Adrenal gland (tissue), 12 donors: ENCODE data around the gene SOCS3. TPM values are rescaled to one million over a fixed set of nuclear protein-coding genes. Genes with fewer than 3 reads are reported as not detected.

Experiments used
- DNase-seq, 7 donors: peaks; one replicate each; pipeline ENCODE4 v3.0.0-alpha.2; 2019 to 2020
- H3K27ac ChIP-seq, 5 donors: fragments of 200-600 bp; sonication (generic) in 4 of 5; 1 replicate in 3 of 5; 2 replicates in 2 of 5; pipeline versions ENCODE4 v1.5.1 to v1.8.0; 2016 to 2020; ENCODE audit warnings: mild to moderate bottlenecking in 1 of 5
- H3K27me3 ChIP-seq: fragments of 200-600 bp; 2 replicates; pipeline ENCODE4 v1.8.0; 2021
- H3K36me3 ChIP-seq, 2 donors: fragments of 200-600 bp; replicated peaks in 1 of 2; 1 replicate in 1 of 2; 2 replicates in 1 of 2; pipeline versions ENCODE4 v1.5.1 to v1.8.0; 2018 to 2022
- H3K4me1 ChIP-seq, 2 donors: fragments of 200-600 bp; replicated peaks in 1 of 2; 1 replicate in 1 of 2; 2 replicates in 1 of 2; pipeline versions ENCODE4 v1.5.1 to v1.8.0; 2018 to 2021
- H3K4me3 ChIP-seq, 4 donors: fragments of 200-600 bp; sonication (generic) in 3 of 4; one replicate each; pipeline ENCODE4 v1.5.1; 2016 to 2018
- H3K9me3 ChIP-seq, 3 donors: fragments of 200-600 bp; sonication (generic) in 1 of 3; replicated peaks in 1 of 3; 1 replicate in 2 of 3; 2 replicates in 1 of 3; pipeline versions ENCODE4 v1.5.1 to v1.8.0; 2016 to 2021
- POLR2A ChIP-seq, 2 donors: fragments of 450-650 bp; IDR thresholded peaks; one replicate each; pipeline ENCODE4 v1.6.1; 2017; ENCODE audit warnings: antibody characterized with exemption in 2 of 2, mild to moderate bottlenecking in 2 of 2, moderate library complexity in 1 of 2
- WGBS, 4 donors: extraction: QIAGEN DNeasy Blood & Tissue Kit in 2 of 4; methylation state at CpG; one replicate each; pipeline versions ENCODE4 v1.1.5 to v1.1.7; 2013 to 2017; 5-methylcytosine and 5-hydroxymethylcytosine counted together
- intact Hi-C, 2 donors: fragments of 100-400 bp; cut with DNase I; formaldehyde crosslinking; loops; one replicate each; pipeline versions ENCODE4 v1.14.1 to v1.15.0; 2022 to 2023
- polyA plus RNA-seq, 3 donors: library from polyadenylated mRNA; stranded (reverse); fragments of 200-250 nt in 2 of 3; fragments of 350-450 nt in 1 of 3; fragmentation: Illumina TruSeq in 1 of 3; extraction: RNeasy Lipid Tissue Mini Kit (QIAGEN cat#74804) in 1 of 3; gene quantifications; one replicate each; pipeline ENCODE4 v1.2.3, GENCODE V29; 2013 to 2014
- total RNA-seq, 9 donors: library from RNA; depleted of rRNA in 4 of 9; stranded (reverse); fragments of >200 nt in 4 of 9; fragments of 120-200 nt in 1 of 9; fragmentation: NEBNext Ultra II Directional in 1 of 9; extraction: Animal tissue kit (Norgen Biotek cat#: 25700) in 1 of 9; gene quantifications; one replicate each; pipeline versions ENCODE4 v1.1.0 to v1.2.4, GENCODE V29; 2013 to 2023
- TF ChIP-seq, protein P1 (sequence below), 6 experiments: fragments of 450-650 bp in 4 of 6; fragments of 200-600 bp in 2 of 6; sonication (generic) in 1 of 6; IDR thresholded peaks; 1 replicate in 5 of 6; 2 replicates in 1 of 6; pipeline versions ENCODE4 v1.5.1 to v1.8.0; 2016 to 2021; ENCODE audit warnings: antibody characterized with exemption in 6 of 6, mild to moderate bottlenecking in 2 of 6, moderate library complexity in 1 of 6
- donor health status: healthy with polysubstance abuse.
- donor health status: Bipolar disorder and iron deficiency.
- donor health status: DM: yes; HTN: yes; CAD: no.
- donor health status: DM: no; HTN: no; CAD: no.
- donor health status: DM: no; HTN: no; CAD: no.
- donor health status: DM: yes; HTN: yes; CAD: no.

Gene SOCS3
- total and polyA plus RNA-seq, 12 donors, result 2.4 to 114 (median 39.8) TPM

DNA sequence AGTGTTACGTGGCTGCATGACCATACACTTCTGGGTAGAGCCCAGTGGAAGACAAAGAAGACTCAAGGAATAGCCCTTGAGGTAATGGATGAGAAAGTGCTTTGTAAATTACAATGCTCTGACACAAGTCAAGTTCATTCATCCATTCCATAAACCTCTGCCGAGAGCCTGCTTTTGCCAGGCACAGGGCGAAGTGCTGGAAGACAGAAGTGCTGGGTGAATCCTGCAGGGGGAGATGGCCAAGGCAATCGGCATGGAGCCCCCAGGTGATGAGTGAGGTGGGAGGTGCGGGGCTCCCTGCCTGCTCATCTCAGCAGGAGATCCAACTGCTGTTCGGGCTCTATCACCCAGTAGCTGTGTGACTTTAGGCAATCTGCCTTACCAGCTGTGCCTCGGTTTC lies 2.8 kb upstream of the SOCS3 start:
- Histone ChIP-seq H3K27ac (no peak overlapping the region), H3K4me1 (peaks cover 10 to 18% of the 10 kb centered on the region in 2 donors), H3K4me3 (no peak overlapping the region), H3K9me3 (no peaks in the 10 kb centered on the region), H3K36me3 (peaks cover 0 to 12% of the 10 kb centered on the region in 2 donors), H3K27me3 (no peaks in the 10 kb centered on the region)
- no peak for TF ChIP-seq POLR2A (IDR thresholded peaks at IDR 0.05)
- TF ChIP-seq, protein P1, sequence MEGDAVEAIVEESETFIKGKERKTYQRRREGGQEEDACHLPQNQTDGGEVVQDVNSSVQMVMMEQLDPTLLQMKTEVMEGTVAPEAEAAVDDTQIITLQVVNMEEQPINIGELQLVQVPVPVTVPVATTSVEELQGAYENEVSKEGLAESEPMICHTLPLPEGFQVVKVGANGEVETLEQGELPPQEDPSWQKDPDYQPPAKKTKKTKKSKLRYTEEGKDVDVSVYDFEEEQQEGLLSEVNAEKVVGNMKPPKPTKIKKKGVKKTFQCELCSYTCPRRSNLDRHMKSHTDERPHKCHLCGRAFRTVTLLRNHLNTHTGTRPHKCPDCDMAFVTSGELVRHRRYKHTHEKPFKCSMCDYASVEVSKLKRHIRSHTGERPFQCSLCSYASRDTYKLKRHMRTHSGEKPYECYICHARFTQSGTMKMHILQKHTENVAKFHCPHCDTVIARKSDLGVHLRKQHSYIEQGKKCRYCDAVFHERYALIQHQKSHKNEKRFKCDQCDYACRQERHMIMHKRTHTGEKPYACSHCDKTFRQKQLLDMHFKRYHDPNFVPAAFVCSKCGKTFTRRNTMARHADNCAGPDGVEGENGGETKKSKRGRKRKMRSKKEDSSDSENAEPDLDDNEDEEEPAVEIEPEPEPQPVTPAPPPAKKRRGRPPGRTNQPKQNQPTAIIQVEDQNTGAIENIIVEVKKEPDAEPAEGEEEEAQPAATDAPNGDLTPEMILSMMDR (IDR thresholded peaks at IDR 0.05), result no peak
- no peak for DNase-seq
- 72 to 81% (median 74%) methylated on average over 5 to 7 of the region's 7 CpGs for WGBS, 4 donors
- intact Hi-C loops, result loop anchor here (5.0 kb wide), 2 partner anchors 60 to 70 kb away; no protein-coding TSS in a partner anchor

DNA sequence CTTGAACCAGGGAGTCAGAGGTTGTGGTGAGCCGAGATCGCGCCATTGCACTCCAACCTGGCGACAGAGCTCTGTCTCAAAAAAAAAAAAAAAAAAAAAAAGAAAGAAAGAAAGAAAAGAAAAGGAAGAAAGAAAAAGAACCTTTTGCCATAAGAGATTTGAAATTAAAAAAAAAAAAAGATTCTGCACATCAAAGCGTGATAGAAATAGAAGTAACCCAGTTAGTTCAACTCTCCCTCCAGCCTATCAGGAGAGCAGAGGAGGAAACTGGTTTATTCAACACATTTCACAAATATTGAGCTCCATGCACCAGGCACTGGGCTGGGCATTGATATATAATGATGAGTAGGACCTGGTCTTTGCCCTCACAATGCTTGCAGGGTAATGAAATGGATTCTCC lies 2.4 kb upstream of the SOCS3 start:
- Histone ChIP-seq H3K9me3 (no peaks in the 10 kb centered on the region), H3K4me3 (no peak overlapping the region), H3K4me1 (peaks cover 10 to 23% of the 10 kb centered on the region in 2 donors), H3K27me3 (no peaks in the 10 kb centered on the region), H3K36me3 (peaks cover 0 to 16% of the 10 kb centered on the region in 2 donors), H3K27ac (no peak overlapping the region)
- WGBS, 4 donors, result 94 to 98% (median 95%) methylated on average over 5 of the region's 5 CpGs
- no peak for DNase-seq
- TF ChIP-seq, protein P1 (IDR thresholded peaks at IDR 0.05), result no peak
- TF ChIP-seq POLR2A (IDR thresholded peaks at IDR 0.05), result no peak
- intact Hi-C loops, result loop anchor here (5.0 kb wide), 2 partner anchors 60 to 70 kb away; no protein-coding TSS in a partner anchor

DNA sequence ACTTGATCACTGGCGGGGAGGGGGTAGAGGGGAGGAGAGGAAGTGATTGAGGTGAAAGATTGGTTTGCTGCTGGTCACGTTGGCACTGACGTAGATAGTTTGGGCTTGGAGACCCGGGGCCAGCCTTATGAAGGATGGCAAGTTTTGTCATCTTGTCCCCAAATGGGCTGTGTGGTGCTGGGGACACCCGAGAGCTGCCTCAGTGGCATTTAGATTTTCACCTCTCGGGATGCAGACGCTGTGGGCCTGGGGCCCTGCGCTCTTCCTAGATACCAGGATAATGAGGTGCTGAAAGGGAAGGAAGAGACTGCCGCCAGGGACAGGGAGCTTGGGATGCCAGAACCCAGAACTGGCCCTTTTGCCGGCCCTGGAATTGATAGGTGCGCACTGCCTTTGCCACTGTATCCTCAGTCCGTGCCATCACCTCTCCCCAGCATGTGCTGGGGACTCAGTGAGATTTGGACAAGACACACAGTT lies 1.4 kb upstream of the SOCS3 start:
- H3K27me3 ChIP-seq, result no peaks in the 10 kb centered on the region
- H3K36me3 ChIP-seq, result peaks cover 0 to 22% of the 10 kb centered on the region in 2 donors
- H3K9me3 ChIP-seq, result no peaks in the 10 kb centered on the region
- H3K27ac ChIP-seq, result peak overlapping the region in 1 of 5 donors; percentile 95
- no peak overlapping the region for H3K4me3 ChIP-seq
- intact Hi-C loops, result loop anchor here (5.0 kb wide), 2 partner anchors 61 to 69 kb away; no protein-coding TSS in a partner anchor
- DNase-seq, result no peak
- WGBS, 4 donors, result 47 to 65% (median 56%) methylated on average over 8 to 12 of the region's 12 CpGs
- H3K4me1 ChIP-seq, result peaks cover 11 to 31% of the 10 kb centered on the region in 2 donors
- no peak for TF ChIP-seq POLR2A (IDR thresholded peaks at IDR 0.05)
- TF ChIP-seq, protein P1 (IDR thresholded peaks at IDR 0.05), result no peak

DNA sequence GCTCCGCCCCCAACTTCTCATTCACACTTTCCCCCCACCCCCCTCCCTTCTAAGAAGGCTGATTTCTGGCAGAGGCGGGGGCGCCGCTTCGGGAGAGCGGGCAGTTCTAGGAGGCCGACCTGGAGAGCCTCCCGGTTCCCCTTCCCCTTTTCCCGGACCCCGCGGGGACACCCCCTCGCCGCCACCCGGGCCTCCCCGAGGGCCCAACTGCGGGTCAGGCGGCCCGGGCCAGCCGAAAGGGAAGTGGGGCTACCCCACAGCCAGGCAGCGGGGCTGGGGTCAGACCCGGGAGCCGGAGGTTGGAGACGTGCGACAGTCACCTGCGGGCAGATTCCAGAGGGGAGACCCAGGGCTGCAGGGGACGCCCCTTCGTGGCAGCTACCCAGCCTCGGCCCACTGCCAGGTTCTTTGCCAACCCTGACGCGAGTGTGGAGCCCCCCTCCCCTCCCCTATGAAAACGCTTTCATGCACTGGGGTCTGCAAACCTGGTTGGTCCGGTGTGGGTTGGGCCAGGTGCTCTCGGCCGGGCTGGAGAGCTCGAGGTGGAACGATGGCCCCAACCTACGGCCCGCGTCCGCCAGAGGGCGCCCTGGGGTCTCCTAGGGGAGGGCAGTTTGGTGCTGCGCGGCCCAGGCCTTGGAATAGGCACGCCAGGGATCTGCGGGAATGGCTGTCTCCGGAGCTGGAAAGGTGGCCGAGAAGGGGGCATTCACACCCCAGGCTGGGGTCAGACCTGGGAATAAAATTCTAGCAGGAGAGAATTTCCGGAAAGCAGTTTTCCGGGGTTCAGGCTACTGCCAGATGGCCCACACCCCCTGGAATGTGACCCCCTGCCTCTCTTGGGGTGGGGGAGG lies 721 bp upstream of the SOCS3 start:
- 2 to 6% (median 3%) methylated on average over 2 to 49 of the region's 49 CpGs for WGBS, 4 donors
- Histone ChIP-seq H3K4me1 (peaks cover 14 to 35% of the 10 kb centered on the region in 2 donors), H3K27me3 (no peaks in the 10 kb centered on the region), H3K27ac (peak overlapping the region; percentile 69 to 95 (median 83)), H3K9me3 (no peaks in the 10 kb centered on the region), H3K36me3 (peaks cover 0 to 22% of the 10 kb centered on the region in 2 donors), H3K4me3 (peak overlapping the region in 2 of 4 donors; percentile 26 to 96)
- intact Hi-C loops, result loop anchor here (5.0 kb wide), 2 partner anchors 62 to 68 kb away; no protein-coding TSS in a partner anchor
- DNase-seq, result peak; percentile 92 to 97 (median 95)
- TF ChIP-seq, protein P1 (IDR thresholded peaks at IDR 0.05), result peak; percentile 88 to 97 (median 92)
- no peak for TF ChIP-seq POLR2A (IDR thresholded peaks at IDR 0.05)
